PC-3 (cell line): Measurements from ENCODE around the gene APCDD1. TPM values are rescaled to one million over a fixed set of nuclear protein-coding genes. Genes with fewer than 3 reads are reported as not detected.

Experiments
- ATAC-seq: fragments of 200-7000 bp; cut with Tn5 transposase; 2 replicates; pipeline ENCODE4 v1.9.1; 2020; ENCODE audit warnings: mild to moderate bottlenecking, moderate library complexity
- BruUV-seq: library from RNA; stranded (reverse); fragments of 400-500 nt; replicated peaks from 2 replicates; lab custom pipeline; 2021; lab: Mats Ljungman, UMichigan
- CTCF ChIA-PET: fragments of 300-600 bp; sonication (Branson Sonifier 250); formaldehyde crosslinking; loops from one replicate; lab custom pipeline; 2022; ENCODE audit warnings: antibody characterized with exemption; lab: Charles Lee
- POLR2A ChIA-PET: fragments of 300-600 bp; sonication (Branson Sonifier 250); formaldehyde crosslinking; loops from one replicate; lab custom pipeline; 2022; ENCODE audit warnings: antibody characterized with exemption; ENCODE audit not compliant: unreplicated experiment; lab: Charles Lee
- DNase-seq: peaks from one replicate; pipeline ENCODE4 v3.0.0-alpha.2; 2015
- H2AFZ ChIP-seq: fragments of 300-600 bp; sonication (generic); 2 replicates; pipeline ENCODE4 v1.6.0; 2016; ENCODE audit warnings: antibody characterized with exemption, low read length
- H3F3A ChIP-seq: fragments of 300-600 bp; sonication (generic); one replicate; pipeline ENCODE4 v1.6.0; 2017; ENCODE audit warnings: antibody characterized with exemption, low read length, control low read depth, mild to moderate bottlenecking; ENCODE audit not compliant: unreplicated experiment
- H3K27ac ChIP-seq: fragments of 300-600 bp; sonication (generic); 2 replicates; pipeline ENCODE4 v1.5.1; 2016; ENCODE audit warnings: mild to moderate bottlenecking, low read length
- H3K27me3 ChIP-seq: fragments of 300-600 bp; sonication (generic); 2 replicates; pipeline ENCODE4 v1.6.1; 2016; ENCODE audit warnings: low read length, mixed read lengths
- H3K36me3 ChIP-seq: fragments of 300-600 bp; sonication (generic); 2 replicates; pipeline ENCODE4 v1.6.1; 2016; ENCODE audit warnings: low read depth, mixed run types, low read length, mixed read lengths
- H3K4me1 ChIP-seq: fragments of 300-600 bp; sonication (generic); 2 replicates; pipeline ENCODE4 v1.5.1; 2016; ENCODE audit warnings: low read length; ENCODE audit not compliant: insufficient read depth
- H3K4me2 ChIP-seq: fragments of 300-600 bp; sonication (generic); 2 replicates; pipeline ENCODE4 v1.6.0; 2016; ENCODE audit warnings: low read length
- H3K4me3 ChIP-seq: fragments of 300-600 bp; sonication (generic); 2 replicates; pipeline ENCODE4 v1.5.1; 2016; ENCODE audit warnings: mild to moderate bottlenecking, low read length, mixed read lengths
- H3K79me2 ChIP-seq: fragments of 300-600 bp; sonication (generic); 2 replicates; pipeline ENCODE4 v1.6.1; 2017; ENCODE audit warnings: low read length, mixed read lengths
- H3K9ac ChIP-seq: fragments of 300-600 bp; sonication (generic); 2 replicates; pipeline ENCODE4 v1.6.0; 2016; ENCODE audit warnings: mild to moderate bottlenecking, low read length
- H3K9me2 ChIP-seq: fragments of 300-600 bp; sonication (generic); replicated peaks from 2 replicates; pipeline ENCODE4 v1.6.1; 2016; ENCODE audit warnings: mixed run types, low read length, mixed read lengths
- H3K9me3 ChIP-seq: fragments of 300-600 bp; sonication (generic); 2 replicates; pipeline ENCODE4 v1.6.1; 2016; ENCODE audit warnings: low read length, mixed read lengths
- H4K20me1 ChIP-seq: fragments of 300-600 bp; sonication (generic); 2 replicates; pipeline ENCODE4 v1.6.1; 2016; ENCODE audit warnings: low read length, mixed read lengths
- EZH2 ChIP-seq: fragments of 300-600 bp; sonication (generic); IDR thresholded peaks from one replicate; pipeline ENCODE4 v1.6.1; 2017; ENCODE audit warnings: antibody characterized with exemption, mild to moderate bottlenecking, low read length; ENCODE audit not compliant: unreplicated experiment
- EZH2phosphoT487 ChIP-seq: fragments of 300-600 bp; sonication (generic); IDR thresholded peaks from 2 replicates; pipeline ENCODE4 v1.6.1; 2018; ENCODE audit warnings: mild to moderate bottlenecking, antibody characterized with exemption, low read length, borderline replicate concordance
- intact Hi-C: fragments of 100-400 bp; cut with micrococcal nuclease; formaldehyde crosslinking; loops from 2 replicates; pipeline ENCODE4 v1.9.0; 2023
- total RNA-seq: library from RNA; depleted of rRNA; stranded (reverse); fragments of >200 nt; gene quantifications from 2 replicates; pipeline ENCODE4 v1.2.3, GENCODE V29; 2014
- TF ChIP-seq, protein P1 (sequence below): fragments of 300-600 bp; sonication (generic); conservative IDR thresholded peaks from 2 replicates; pipeline ENCODE4 v1.5.1; 2017; ENCODE audit warnings: antibody characterized with exemption, low read depth, mild to moderate bottlenecking, low read length

APCDD1 gene
- total RNA-seq, 1 experiment from 2014 or later, result not detected

DNA sequence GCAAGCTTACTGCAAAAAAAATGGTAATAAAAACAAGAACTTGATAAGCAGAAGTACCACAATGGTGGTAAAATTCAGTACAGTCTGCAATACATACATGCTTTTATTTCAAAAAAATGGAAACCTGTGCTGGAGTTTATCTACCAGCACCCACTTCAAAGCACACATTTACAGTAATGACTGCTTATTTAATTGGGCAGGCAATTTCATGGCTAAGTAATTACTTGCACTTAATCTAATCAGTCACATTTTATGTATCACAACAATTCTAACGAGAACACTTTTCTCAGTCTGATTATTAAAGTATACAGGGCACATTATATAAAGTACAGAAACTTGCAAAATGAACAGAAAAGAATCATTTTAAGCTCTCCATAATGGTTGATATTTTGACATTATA is 5.2 kb downstream of the APCDD1 start:
- H4K20me1 ChIP-seq, result no peaks in the 10 kb centered on the region
- BruUV-seq, result no TSS peak
- no peak overlapping the region for H3K27ac ChIP-seq
- no peak overlapping the region for H2AFZ ChIP-seq
- H3K36me3 ChIP-seq, result no peaks in the 10 kb centered on the region
- POLR2A ChIA-PET, result no interaction called here
- no peaks in the 10 kb centered on the region for H3K9me3 ChIP-seq
- H3K27me3 ChIP-seq, result peaks cover 80% of the 10 kb centered on the region
- H3K4me3 ChIP-seq, result no peak overlapping the region
- no peaks in the 10 kb centered on the region for H3K4me1 ChIP-seq
- no peak overlapping the region for H3K9ac ChIP-seq
- intact Hi-C loops, result loop anchor here (10.0 kb wide), 1 partner anchor 55 kb away; no protein-coding TSS in a partner anchor
- TF ChIP-seq EZH2phosphoT487, result no peak
- TF ChIP-seq, protein P1, sequence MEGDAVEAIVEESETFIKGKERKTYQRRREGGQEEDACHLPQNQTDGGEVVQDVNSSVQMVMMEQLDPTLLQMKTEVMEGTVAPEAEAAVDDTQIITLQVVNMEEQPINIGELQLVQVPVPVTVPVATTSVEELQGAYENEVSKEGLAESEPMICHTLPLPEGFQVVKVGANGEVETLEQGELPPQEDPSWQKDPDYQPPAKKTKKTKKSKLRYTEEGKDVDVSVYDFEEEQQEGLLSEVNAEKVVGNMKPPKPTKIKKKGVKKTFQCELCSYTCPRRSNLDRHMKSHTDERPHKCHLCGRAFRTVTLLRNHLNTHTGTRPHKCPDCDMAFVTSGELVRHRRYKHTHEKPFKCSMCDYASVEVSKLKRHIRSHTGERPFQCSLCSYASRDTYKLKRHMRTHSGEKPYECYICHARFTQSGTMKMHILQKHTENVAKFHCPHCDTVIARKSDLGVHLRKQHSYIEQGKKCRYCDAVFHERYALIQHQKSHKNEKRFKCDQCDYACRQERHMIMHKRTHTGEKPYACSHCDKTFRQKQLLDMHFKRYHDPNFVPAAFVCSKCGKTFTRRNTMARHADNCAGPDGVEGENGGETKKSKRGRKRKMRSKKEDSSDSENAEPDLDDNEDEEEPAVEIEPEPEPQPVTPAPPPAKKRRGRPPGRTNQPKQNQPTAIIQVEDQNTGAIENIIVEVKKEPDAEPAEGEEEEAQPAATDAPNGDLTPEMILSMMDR, result no peak
- no peak for TF ChIP-seq EZH2
- H3K9me2 ChIP-seq, result no peaks in the 10 kb centered on the region
- H3K79me2 ChIP-seq, result no peaks in the 10 kb centered on the region
- DNase-seq (no peak), ATAC-seq (no peak)
- no peaks in the 10 kb centered on the region for H3F3A ChIP-seq
- CTCF ChIA-PET, result no interaction called here
- H3K4me2 ChIP-seq, result no peak overlapping the region

DNA sequence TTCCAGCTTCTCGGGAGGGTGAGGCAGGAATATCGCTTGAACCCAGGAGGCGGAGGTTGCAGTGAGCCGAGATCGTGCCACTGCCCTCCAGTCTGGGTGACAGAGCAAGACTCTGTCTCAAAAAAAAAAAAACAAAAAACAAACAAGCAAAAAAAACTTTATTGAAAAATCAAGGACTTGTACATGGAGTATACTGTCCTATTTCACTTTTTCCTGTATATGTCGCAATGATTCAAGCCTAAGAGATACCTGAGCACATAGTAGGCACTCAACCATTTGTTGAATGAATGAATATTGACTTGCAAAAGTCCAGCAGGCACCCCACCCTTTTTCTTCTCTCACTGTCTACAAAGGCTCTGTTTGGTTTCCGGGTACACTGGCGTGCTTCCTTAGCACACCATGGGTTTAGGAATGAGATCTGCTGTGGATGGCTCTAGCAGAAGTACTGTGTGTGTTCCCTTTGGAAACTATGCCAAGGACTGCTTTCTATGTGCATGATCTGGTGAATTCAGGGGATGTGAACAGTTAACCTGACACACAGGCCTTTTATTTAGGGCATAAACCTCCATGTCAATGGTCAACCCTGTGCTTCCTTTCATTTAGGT is 6.1 kb downstream of the APCDD1 start:
- POLR2A ChIA-PET, result no interaction called here
- no peaks in the 10 kb centered on the region for H3K4me1 ChIP-seq

DNA sequence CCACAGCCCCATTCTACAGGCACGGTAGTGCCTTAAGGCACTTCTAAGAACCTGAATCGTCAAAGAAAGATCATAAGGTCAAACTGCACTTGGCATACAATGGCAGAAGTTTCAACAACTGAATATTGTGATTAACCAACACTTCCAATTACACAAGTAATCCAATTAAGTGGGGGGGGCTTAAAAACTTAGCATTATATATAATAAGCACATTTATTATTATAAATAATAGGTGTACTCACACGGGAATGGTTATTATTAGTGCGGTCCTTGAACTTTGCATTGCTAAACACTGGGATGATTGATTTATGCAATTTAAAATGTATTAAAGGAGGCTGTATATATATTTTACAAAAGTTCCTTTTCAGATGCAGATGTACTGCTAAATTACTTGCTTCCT is 7.6 kb downstream of the APCDD1 start:
- H3F3A ChIP-seq, result no peaks in the 10 kb centered on the region
- no peak overlapping the region for H3K4me3 ChIP-seq
- peaks cover 82% of the 10 kb centered on the region for H3K27me3 ChIP-seq
- no peak overlapping the region for H3K9ac ChIP-seq
- H3K36me3 ChIP-seq, result no peaks in the 10 kb centered on the region
- H3K9me3 ChIP-seq, result no peaks in the 10 kb centered on the region
- H3K4me2 ChIP-seq, result no peak overlapping the region
- no peaks in the 10 kb centered on the region for H3K79me2 ChIP-seq
- no TSS peak for BruUV-seq
- ChIA-PET POLR2A (no interaction called here), CTCF (no interaction called here)
- no peak for DNase-seq
- intact Hi-C loops, result no loop called here
- H3K4me1 ChIP-seq, result no peaks in the 10 kb centered on the region
- H3K9me2 ChIP-seq, result no peaks in the 10 kb centered on the region
- ATAC-seq, result no peak
- TF ChIP-seq EZH2phosphoT487, result no peak
- TF ChIP-seq EZH2, result no peak
- TF ChIP-seq, protein P1, result no peak
- H4K20me1 ChIP-seq, result no peaks in the 10 kb centered on the region
- H2AFZ ChIP-seq, result no peak overlapping the region
- no peak overlapping the region for H3K27ac ChIP-seq

More for the DNA sequence above, 6.1 kb downstream of the APCDD1 start:
- TF ChIP-seq EZH2phosphoT487, result no peak
- TF ChIP-seq, protein P1, result no peak
- no peak for TF ChIP-seq EZH2
- no TSS peak for BruUV-seq
- intact Hi-C loops, result no loop called here
- Histone ChIP-seq H3K36me3 (no peaks in the 10 kb centered on the region), H3K27ac (no peak overlapping the region), H3K9me2 (no peaks in the 10 kb centered on the region), H3K4me2 (no peak overlapping the region), H3K9me3 (no peaks in the 10 kb centered on the region), H3K27me3 (peaks cover 82% of the 10 kb centered on the region), H2AFZ (no peak overlapping the region), H3K79me2 (no peaks in the 10 kb centered on the region), H3K9ac (no peak overlapping the region), H4K20me1 (no peaks in the 10 kb centered on the region), H3K4me3 (no peak overlapping the region), H3F3A (no peaks in the 10 kb centered on the region)
- ATAC-seq, result no peak
- CTCF ChIA-PET, result no interaction called here
- no peak for DNase-seq
